HG02798 (cell line): Measurements from ENCODE around the gene UCP3.

Source experiments
- ATAC-seq: cut with Tn5 transposase; IDR thresholded peaks from one replicate; pipeline ENCODE4 v1.9.1; 2021; ENCODE audit warnings: mild to moderate bottlenecking; ENCODE audit not compliant: unreplicated experiment, poor library complexity

The UCP3 gene

GRCh38 chr11:73962101-73962705 is 46.7 kb downstream of the UCP3 start:
- no peak for ATAC-seq

- no peak for ATAC-seq
These were observed 47.6 kb downstream of the UCP3 start for GRCh38 chr11:73961321-73961720.

- ATAC-seq: no peak
These were observed 50.3 kb downstream of the UCP3 start for GRCh38 chr11:73958521-73959141.

GRCh38 chr11:73957654-73958361 is 51.1 kb downstream of the UCP3 start:
- ATAC-seq: no peak

GRCh38 chr11:73956876-73957653 is 51.8 kb downstream of the UCP3 start:
- no peak for ATAC-seq

- no peak for ATAC-seq
These were observed 57.1 kb downstream of the UCP3 start for GRCh38 chr11:73951797-73952196.

GRCh38 chr11:73950869-73951710 is 57.8 kb downstream of the UCP3 start, which contains the start of gene DNAJB13:
DNAJB13 (plus strand) TSS chr11:73951026; CDS start chr11:73951070, 44 bp downstream.
- ATAC-seq: peak; percentile 87
